G401 (cell line): ENCODE measurements around the gene RNF5. TPM values are rescaled to one million over a fixed set of nuclear protein-coding genes. Genes with fewer than 3 reads are reported as not detected.
A peak's percentile ranks its signal among the peaks of the same experiment; 100 is the strongest.
"Not testable (repeated sequence)": the region's sequence is repeated elsewhere in the genome, so short reads cannot be mapped to it uniquely, and the experiment has no call there.

Experiments
- DNase-seq: peaks from one replicate; pipeline ENCODE4 v3.0.0-alpha.2; 2015; ENCODE audit warnings: low spot score
- in situ Hi-C: cut with HindIII; loops from 2 replicates; pipeline ENCODE4 v1.10.0; 2016; ENCODE audit warnings: low sequenced_read_pairs, mixed read lengths
- total RNA-seq: library from RNA; depleted of rRNA; stranded (reverse); fragments of >200 nt; shearing (Covaris generic); gene quantifications from 2 replicates; pipeline ENCODE4 v1.2.3, GENCODE V29; 2014

Gene RNF5
- total RNA-seq, 1 experiment from 2014 or later = 128 TPM

- in situ Hi-C loops, DNase-seq: not testable (repeated sequence)
These were observed 8.1 kb downstream of the RNF5 start for GRCh38 chr6:32186151-32186840.

DNA sequence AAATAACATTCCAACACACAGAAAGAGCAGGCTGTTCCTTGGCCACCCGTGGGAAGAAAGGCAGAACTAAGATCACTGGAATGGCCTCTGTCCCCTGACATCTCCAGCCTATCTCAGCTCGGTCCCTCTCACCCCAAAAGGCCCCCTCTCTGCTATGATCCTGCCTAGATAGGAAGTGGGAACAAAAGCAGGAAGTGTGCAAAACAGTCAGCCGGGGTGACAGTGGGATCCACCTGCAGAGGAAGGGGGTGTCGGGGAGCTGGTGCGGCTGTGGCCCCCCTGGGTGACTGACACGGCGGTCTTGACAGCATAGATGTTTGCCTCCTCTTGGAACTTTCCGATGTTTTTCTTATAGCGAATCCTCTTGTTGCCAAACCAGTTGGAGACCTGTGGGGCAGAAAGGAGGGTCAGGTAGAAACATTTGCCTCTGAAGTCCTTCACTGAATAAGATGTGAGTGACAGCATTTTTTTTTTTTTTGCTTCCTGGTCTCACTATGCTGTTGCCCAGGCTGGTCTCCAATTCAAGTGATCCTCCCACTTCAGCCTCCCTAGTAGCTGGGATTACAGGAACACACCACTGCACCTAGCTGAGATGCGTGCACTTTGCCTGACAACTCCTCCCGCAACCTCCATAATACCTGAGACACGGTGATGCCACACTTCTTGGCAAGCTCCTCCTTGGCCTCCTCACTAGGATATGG is 9.0 kb downstream of the RNF5 start:
- in situ Hi-C loops = no loop called here
- no peak for DNase-seq

DNA sequence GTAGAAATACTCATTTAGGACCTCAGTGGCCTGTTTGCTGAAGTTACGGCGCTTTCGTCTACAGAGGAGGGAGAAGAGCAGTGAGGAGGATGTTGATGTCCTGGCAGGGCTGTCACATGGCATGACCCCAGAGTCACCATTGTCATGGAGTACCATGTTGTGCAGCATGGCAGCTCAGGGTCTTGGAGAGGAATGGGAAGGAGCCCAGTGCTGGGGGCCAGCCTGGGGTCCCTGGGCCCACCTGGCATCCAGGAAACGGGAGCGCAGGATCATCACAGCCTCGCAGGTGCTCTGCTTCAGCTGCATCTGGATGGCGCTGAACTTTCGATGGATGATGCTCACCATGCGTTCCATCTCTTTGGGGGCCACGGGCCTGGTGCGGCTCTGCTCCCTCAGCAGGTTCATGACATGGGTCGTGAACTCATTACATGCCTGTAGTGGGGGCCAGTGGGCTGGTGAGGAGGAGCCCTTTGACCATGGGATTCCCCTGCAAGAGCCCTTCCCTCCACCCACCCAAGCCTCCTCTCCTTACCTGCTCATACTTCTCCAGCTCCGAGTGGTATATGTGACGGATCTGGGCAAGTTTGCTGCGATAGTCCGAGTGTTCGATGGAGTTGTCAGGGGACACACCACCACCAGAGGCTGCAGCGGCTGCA is 9.6 kb downstream of the RNF5 start:
- DNase-seq, in situ Hi-C loops: not testable (repeated sequence)

DNA sequence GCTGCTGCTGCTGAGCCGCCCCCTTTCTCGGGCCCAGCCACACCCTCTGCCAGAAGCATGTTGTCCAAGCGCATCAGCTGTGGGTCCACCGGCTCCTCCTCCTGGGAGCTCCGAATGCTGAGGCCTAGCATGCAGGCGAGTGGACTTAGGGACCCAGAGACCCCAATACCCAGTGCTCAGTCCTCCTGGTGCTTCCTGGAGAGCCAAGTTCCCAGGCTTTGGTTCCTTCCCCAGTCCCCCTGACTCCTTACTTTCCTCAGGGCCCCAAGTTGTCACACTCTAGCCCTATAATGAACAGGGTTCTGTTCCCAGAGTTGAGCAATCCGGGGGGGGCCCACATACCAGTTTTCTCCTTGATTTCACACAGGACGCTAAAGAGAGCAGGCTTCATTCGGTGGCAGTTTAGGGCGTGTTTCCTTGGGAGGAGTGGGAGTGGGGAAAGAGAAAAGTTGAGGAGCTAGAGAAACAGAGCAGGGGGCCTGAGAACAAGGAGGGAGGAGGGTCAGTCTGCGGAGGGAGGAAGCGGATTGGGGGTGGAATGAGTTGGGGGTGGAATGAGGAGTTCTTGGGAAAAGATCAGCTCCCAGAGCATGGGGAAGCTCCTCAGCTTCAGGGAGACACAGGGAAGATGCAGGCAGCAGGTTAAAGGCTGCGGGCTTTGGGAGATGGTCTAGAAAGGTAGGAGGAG is 10.3 kb downstream of the RNF5 start:
- in situ Hi-C loops = no loop called here
- no peak for DNase-seq

DNA sequence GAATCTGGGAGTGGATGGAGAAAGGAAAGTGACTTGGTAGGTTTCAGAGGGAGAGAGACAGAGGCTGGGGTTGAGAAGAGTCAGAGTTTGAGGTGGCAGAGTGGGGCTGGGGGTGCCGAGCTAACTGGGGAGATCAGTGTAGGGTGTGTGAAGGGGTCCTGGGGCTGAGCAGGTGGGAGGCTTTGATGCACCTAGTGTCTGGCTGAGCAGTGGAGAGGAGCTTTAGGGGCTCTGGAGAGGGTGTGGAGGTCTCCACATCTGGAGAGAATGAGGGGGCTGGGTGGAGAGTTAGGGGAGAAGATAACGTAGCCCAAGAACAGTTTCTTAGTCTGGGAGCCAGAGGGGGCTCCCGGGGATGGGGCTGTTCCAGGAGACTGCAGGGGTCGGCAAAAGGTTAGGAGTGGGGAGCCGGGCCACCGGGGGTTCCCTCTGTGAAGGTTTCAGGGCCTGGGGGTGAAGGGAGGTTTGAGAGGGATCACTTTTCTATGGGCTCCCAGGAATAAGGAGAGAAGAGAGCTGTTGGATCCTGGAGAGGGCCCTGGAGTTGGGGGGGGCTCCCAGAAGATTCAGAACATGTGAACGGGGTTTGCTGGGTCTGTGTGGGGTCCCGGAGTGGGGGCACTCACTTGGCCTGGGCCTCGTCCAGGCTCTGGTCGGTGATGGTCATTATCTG is 11.0 kb downstream of the RNF5 start:
- in situ Hi-C loops = no loop called here
- DNase-seq = peak; percentile 23

DNA sequence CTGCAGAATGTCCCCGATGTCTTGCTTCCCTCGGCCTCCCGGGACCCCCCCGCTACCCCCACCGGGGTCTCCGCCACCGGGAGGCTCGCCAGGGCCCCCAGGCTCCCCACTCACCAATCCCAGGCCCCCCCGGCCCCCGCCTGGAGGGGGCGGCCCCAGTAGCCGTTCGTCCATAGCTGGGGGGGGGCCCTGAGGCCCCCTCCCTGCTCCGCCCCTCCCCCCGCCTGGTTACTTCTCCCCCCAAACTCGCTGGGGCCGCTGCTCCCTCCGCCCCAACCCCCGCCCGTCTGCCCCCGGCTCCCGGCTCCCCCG is 11.5 kb downstream of the RNF5 start:
- in situ Hi-C loops = no loop called here
- no peak for DNase-seq

- peak; percentile 97 for DNase-seq
- in situ Hi-C loops = no loop called here
These were observed 12.0 kb downstream of the RNF5 start, which contains the start of gene PBX2 for GRCh38 chr6:32190054-32190851. Gene PBX2 (minus strand): TSS chr6:32190202. CDS start chr6:32189915, 287 bp downstream.

DNA sequence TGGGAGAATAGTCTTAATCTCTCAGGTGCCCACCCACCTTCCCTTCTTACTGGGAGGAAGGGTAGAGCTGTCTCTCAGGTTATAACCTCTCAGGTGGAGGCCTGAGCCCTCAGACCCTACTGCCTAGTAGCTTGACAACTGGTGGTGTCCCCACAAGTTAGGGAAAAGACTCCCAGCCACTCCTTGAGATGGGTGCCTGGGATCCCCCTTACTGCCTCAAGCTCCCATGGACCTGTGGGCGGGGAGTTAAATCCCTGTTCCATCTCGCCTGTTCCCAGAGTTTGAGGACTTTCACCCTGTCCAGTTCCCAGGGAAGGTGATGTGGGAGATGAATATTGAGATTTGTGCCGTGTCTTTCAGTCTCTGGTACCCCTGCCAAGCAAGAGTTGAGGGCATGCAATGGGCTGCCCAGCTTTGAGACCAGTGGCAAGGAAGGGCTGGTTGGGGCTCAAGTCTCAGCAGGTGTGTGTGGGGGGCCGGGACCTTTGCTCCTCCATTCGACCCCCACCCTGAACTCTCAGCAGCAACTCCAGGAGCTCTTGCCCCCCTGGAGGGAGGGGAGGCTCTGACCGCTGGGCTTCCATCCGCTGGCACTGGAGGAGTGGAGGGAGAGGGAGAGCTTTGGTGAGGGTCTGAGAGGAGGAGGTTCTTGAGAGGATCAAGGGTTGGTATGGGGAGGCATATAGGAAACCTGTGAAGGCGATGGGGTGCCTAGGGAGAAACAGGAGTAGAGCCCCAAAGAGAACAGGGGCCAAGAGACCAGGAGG is 12.9 kb downstream of the RNF5 start:
- DNase-seq = no peak
- in situ Hi-C loops = no loop called here

GRCh38 chr6:32191696-32192607 is 13.7 kb downstream of the RNF5 start:
- in situ Hi-C loops = no loop called here
- no peak for DNase-seq

GRCh38 chr6:32192608-32193039 is 14.4 kb downstream of the RNF5 start, which contains the start of gene GPSM3:
Gene GPSM3 (minus strand): TSS chr6:32192643. CDS start chr6:32192513, 130 bp downstream.
- no peak for DNase-seq
- in situ Hi-C loops = no loop called here

DNA sequence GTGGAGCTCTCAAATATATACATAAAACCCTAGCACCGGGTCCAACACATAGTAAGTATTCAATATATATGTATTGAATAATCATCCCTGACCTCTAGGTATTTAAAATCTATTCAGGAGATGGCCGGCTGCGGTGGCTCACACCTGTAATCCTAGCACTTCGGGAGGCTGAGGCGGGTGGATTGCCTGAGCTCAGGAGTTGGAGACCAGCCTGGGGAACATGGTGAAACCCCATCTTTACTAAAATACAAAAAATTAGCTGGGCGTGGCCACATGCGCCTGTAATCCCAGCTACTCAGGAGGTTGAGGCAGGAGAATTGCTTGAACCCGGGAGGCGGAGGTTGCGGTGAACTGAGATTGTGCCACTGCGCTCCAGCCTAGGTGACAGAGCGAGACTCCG is 14.9 kb downstream of the RNF5 start:
- DNase-seq, in situ Hi-C loops: not testable (repeated sequence)

DNA sequence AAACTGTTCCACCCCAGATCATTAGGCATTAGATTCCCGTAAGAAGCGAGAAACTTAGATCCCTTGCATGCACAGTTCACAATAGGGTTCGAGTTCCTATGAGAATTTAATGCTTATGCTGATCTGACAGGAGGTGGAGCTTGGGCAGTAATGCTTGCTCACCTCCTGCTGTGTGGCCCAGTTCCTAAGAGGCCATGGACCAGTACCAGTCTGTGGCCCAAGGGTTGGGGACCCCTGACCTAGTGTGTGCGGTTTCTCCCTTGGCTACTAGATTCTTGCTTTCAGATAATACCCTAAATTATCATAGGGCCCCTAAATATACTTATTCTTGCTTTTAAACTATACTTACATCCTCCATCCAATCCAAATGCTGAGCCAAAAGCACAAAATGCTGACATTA is 16.2 kb downstream of the RNF5 start:
- in situ Hi-C loops = no loop called here

GRCh38 chr6:32194825-32195651 is 16.8 kb downstream of the RNF5 start:
- in situ Hi-C loops = no loop called here
- DNase-seq = peak; percentile 64

More for the DNA sequence above, 16.2 kb downstream of the RNF5 start:
- no peak for DNase-seq

GRCh38 chr6:32195652-32195901 is 17.4 kb downstream of the RNF5 start:
- in situ Hi-C loops = no loop called here
- peak; percentile 100 for DNase-seq

DNA sequence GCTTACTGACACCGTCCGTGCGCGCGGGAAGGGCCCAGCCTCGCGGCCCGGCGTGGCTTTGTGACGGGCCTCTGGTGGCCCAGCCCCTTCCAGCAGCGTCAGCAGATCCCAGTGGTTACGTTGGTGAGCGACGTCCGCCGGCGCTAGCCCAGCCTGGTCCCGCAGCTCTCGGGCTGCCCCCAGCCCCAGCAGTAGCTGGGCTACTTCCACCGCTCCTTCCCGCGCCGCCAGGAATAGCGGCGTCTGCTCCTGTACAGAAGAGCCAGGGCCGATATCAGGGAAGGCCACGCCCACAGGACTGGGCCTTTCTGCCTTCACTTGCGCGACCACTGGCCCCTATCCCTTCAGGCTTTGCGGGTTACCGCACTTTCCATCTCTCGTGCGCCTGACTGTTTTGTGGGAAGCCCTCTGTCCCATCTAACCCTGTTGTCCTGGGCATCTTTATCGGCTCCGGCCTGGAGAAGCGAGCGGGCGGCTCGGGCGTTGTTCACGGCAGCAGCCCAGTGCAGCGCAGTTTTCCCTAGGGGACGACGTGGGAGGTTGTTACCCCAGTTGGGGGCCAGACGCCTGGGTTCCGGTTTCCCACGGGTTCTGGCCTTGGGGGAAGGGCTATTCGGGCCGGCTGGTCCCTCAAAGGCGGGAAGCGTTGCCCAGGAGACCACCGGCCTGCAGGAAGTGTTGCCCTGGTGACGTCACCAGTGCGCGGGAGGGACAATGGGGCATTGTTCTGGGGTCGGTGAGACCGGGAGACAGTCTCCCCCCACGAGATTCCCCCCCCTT is 17.9 kb downstream of the RNF5 start:
- DNase-seq = peak; percentile 79
- in situ Hi-C loops = no loop called here
